K562 (cell line): Measurements from ENCODE around the gene DDT. TPM values are rescaled to one million over a fixed set of nuclear protein-coding genes. Genes with fewer than 3 reads are reported as not detected.

Experiments
- CREBBP ChIP-seq: IDR thresholded peaks from one replicate; pipeline ENCODE4 v1.6.1; 2012; ENCODE audit warnings: low read depth, mild to moderate bottlenecking, control low read depth, inconsistent platforms, low read length
- ESRRA ChIP-seq: fragments of 450-650 bp; IDR thresholded peaks from 2 replicates; pipeline ENCODE4 v1.6.1; 2014; ENCODE audit warnings: low read depth, mild to moderate bottlenecking, moderate library complexity, borderline replicate concordance
- GATAD2B ChIP-seq: fragments of 450-650 bp; IDR thresholded peaks from 2 replicates; pipeline ENCODE4 v1.6.1; 2017; ENCODE audit warnings: mild to moderate bottlenecking, borderline replicate concordance
- HMGXB4 ChIP-seq: sonication (generic); formaldehyde crosslinking; IDR thresholded peaks from 2 replicates; pipeline ENCODE4 v1.8.1; 2023; ENCODE audit warnings: mild to moderate bottlenecking, missing genetic modification reagents
- L3MBTL2 ChIP-seq: fragments of 450-650 bp; IDR thresholded peaks from 2 replicates; pipeline ENCODE4 v1.6.1; 2016; ENCODE audit warnings: mild to moderate bottlenecking, moderate library complexity
- NONO ChIP-seq, 2 experiments: fragments of 200-400 bp in 1 of 2; fragments of 450-650 bp in 1 of 2; formaldehyde crosslinking in 1 of 2; IDR thresholded peaks; 2 replicates each; pipeline ENCODE4 v1.6.1; 2017; ENCODE audit warnings: low read depth in 2 of 2, mild to moderate bottlenecking in 2 of 2, moderate library complexity in 2 of 2, low read length in 1 of 2
- RBM34 ChIP-seq: fragments of 200-400 bp; formaldehyde crosslinking; IDR thresholded peaks from 2 replicates; pipeline ENCODE4 v1.6.1; 2018; ENCODE audit warnings: low read length, borderline replicate concordance; ENCODE audit not compliant: insufficient read depth
- SLC30A9 ChIP-seq: fragments of 250-450 bp; sonication (Bioruptor Pico); IDR thresholded peaks from 2 replicates; pipeline ENCODE4 v1.8.0; 2022; ENCODE audit warnings: mild to moderate bottlenecking, moderate library complexity
- ZEB2 ChIP-seq: fragments of 450-650 bp; IDR thresholded peaks from 2 replicates; pipeline ENCODE4 v1.6.1; 2016
- ZNF143 ChIP-seq: sonication (generic); formaldehyde crosslinking; IDR thresholded peaks from 2 replicates; pipeline ENCODE4 v1.9.0; 2022; ENCODE audit warnings: mild to moderate bottlenecking, missing genetic modification reagents
- ZNF551 ChIP-seq: fragments of 250-450 bp; sonication (Bioruptor Pico); IDR thresholded peaks from 2 replicates; pipeline ENCODE4 v1.5.0; 2021; ENCODE audit warnings: mild to moderate bottlenecking, moderate library complexity
- ZNF699 ChIP-seq: fragments of 250-450 bp; sonication (Bioruptor Pico); IDR thresholded peaks from 2 replicates; pipeline ENCODE4 v1.8.0; 2021; ENCODE audit warnings: mild to moderate bottlenecking, moderate library complexity; ENCODE audit not compliant: insufficient replicate concordance
- ZNF717 ChIP-seq: fragments of 250-450 bp; sonication (Bioruptor Pico); IDR thresholded peaks from 2 replicates; pipeline ENCODE4 v1.5.0; 2021
- ZNF740 ChIP-seq, 3 experiments: fragments of 200-800 bp in 1 of 3; sonication (Bioruptor generic) in 1 of 3; sonication (generic) in 1 of 3; formaldehyde crosslinking in 1 of 3; IDR thresholded peaks; 2 replicates each; pipeline versions ENCODE4 v1.6.1 to v1.8.0; 2016 to 2022; ENCODE audit warnings: mild to moderate bottlenecking in 2 of 3, missing compliant biosample characterization in 2 of 3, missing genetic modification characterization in 2 of 3, missing genetic modification reagents in 1 of 3
- ZSCAN29 ChIP-seq: fragments of 450-650 bp; IDR thresholded peaks from 2 replicates; pipeline ENCODE4 v1.6.1; 2017
- polyA plus RNA-seq, 8 experiments: library from polyadenylated mRNA; depleted of rRNA in 4 of 8; stranded (reverse) in 5 of 8; unstranded in 3 of 8; fragments of >200 nt; fragmentation: Nextera tagmentation in 2 of 8; fragmentation: Illumina TruSeq in 1 of 8; extraction: Ambion mirVana in 2 of 8; extraction: Trizol in 1 of 8; gene quantifications; 2 replicates each; pipeline versions ENCODE4 v1.2.1 to v1.2.3, GENCODE V29; 2011 to 2014; ENCODE audit warnings: inconsistent platforms in 1 of 8, missing spikeins in 1 of 8
- total RNA-seq, 7 experiments: library from RNA; depleted of rRNA in 6 of 7; stranded (reverse); fragments of >200 nt in 6 of 7; fragmentation: Illumina TruSeq in 2 of 7; extraction: Trizol in 2 of 7; gene quantifications; 2 replicates each; pipeline versions ENCODE4 v1.2.1 to v1.2.3, GENCODE V29; 2011 to 2021; ENCODE audit warnings: low replicate concordance in 1 of 7
- TF ChIP-seq, protein P1 (sequence below), 2 experiments: fragments of 150-350 bp in 1 of 2; IDR thresholded peaks; 2 replicates each; pipeline ENCODE4 v1.6.1; 2012 to 2016; ENCODE audit warnings: low read depth in 2 of 2, low read length in 2 of 2, mild to moderate bottlenecking in 1 of 2, moderate library complexity in 1 of 2
- TF ChIP-seq, protein P2 (sequence below), 2 experiments: fragments of 450-650 bp; IDR thresholded peaks; 2 replicates each; pipeline ENCODE4 v1.6.1; 2016

The DDT gene
- total and polyA plus RNA-seq, 9 of the 15 experiments (the other 6 are each of a cell fraction or from before 2014, with no cell fraction given), result 24.0 to 209 (median 63.2) TPM

GRCh38 chr22:24011735-24012068 lies 37.5 kb upstream of the DDT start (continued):
- TF ChIP-seq ZNF143 (CRISPR knock-in tag) (no peak), ZNF740 (CRISPR knock-in tag; IDR thresholded peaks at IDR 0.05) (0 out of 2 replicates have a peak, but pooled peaks have one; percentile 5), ZNF740 (tag; IDR thresholded peaks at IDR 0.05) (no peak), NONO (IDR thresholded peaks at IDR 0.05; ENCODE audit: low read depth in 2 of 2, low read length in 1 of 2) (no peak), ZSCAN29 (no peak), ESRRA (0 out of 2 replicates have a peak, but pooled peaks have one; percentile 3), GATAD2B (no peak), ZNF551 (CRISPR knock-in tag) (no peak), ZNF717 (no peak), RBM34 (no peak), CREBBP (no peak), L3MBTL2 (no peak), SLC30A9 (CRISPR knock-in tag) (no peak), ZEB2 (0 out of 2 replicates have a peak, but pooled peaks have one; percentile 29), HMGXB4 (CRISPR knock-in tag) (no peak), ZNF699 (CRISPR knock-in tag) (no peak)
- TF ChIP-seq, protein P1, sequence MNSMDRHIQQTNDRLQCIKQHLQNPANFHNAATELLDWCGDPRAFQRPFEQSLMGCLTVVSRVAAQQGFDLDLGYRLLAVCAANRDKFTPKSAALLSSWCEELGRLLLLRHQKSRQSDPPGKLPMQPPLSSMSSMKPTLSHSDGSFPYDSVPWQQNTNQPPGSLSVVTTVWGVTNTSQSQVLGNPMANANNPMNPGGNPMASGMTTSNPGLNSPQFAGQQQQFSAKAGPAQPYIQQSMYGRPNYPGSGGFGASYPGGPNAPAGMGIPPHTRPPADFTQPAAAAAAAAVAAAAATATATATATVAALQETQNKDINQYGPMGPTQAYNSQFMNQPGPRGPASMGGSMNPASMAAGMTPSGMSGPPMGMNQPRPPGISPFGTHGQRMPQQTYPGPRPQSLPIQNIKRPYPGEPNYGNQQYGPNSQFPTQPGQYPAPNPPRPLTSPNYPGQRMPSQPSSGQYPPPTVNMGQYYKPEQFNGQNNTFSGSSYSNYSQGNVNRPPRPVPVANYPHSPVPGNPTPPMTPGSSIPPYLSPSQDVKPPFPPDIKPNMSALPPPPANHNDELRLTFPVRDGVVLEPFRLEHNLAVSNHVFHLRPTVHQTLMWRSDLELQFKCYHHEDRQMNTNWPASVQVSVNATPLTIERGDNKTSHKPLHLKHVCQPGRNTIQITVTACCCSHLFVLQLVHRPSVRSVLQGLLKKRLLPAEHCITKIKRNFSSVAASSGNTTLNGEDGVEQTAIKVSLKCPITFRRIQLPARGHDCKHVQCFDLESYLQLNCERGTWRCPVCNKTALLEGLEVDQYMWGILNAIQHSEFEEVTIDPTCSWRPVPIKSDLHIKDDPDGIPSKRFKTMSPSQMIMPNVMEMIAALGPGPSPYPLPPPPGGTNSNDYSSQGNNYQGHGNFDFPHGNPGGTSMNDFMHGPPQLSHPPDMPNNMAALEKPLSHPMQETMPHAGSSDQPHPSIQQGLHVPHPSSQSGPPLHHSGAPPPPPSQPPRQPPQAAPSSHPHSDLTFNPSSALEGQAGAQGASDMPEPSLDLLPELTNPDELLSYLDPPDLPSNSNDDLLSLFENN (IDR thresholded peaks at IDR 0.05; ENCODE audit: low read depth in 2 of 2, low read length in 2 of 2), result no peak
- TF ChIP-seq, protein P2, sequence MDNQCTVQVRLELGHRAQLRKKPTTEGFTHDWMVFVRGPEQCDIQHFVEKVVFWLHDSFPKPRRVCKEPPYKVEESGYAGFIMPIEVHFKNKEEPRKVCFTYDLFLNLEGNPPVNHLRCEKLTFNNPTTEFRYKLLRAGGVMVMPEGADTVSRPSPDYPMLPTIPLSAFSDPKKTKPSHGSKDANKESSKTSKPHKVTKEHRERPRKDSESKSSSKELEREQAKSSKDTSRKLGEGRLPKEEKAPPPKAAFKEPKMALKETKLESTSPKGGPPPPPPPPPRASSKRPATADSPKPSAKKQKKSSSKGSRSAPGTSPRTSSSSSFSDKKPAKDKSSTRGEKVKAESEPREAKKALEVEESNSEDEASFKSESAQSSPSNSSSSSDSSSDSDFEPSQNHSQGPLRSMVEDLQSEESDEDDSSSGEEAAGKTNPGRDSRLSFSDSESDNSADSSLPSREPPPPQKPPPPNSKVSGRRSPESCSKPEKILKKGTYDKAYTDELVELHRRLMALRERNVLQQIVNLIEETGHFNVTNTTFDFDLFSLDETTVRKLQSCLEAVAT (IDR thresholded peaks at IDR 0.05), result 0 out of 4 replicates have a peak, but pooled peaks of 1 of the 2 experiments have one; percentile 4
